HG02840 (cell line): ENCODE results near the gene GPR68.
"Not testable (repeated sequence)": the region's sequence is repeated elsewhere in the genome, so short reads cannot be mapped to it uniquely, and the experiment has no call there.

ENCODE experiments used
- ATAC-seq: cut with Tn5 transposase; IDR thresholded peaks from one replicate; pipeline ENCODE4 v1.9.1; 2021; ENCODE audit warnings: mild to moderate bottlenecking, moderate library complexity, moderate number of reproducible peaks; ENCODE audit not compliant: unreplicated experiment, low FRiP score

The GPR68 gene

DNA sequence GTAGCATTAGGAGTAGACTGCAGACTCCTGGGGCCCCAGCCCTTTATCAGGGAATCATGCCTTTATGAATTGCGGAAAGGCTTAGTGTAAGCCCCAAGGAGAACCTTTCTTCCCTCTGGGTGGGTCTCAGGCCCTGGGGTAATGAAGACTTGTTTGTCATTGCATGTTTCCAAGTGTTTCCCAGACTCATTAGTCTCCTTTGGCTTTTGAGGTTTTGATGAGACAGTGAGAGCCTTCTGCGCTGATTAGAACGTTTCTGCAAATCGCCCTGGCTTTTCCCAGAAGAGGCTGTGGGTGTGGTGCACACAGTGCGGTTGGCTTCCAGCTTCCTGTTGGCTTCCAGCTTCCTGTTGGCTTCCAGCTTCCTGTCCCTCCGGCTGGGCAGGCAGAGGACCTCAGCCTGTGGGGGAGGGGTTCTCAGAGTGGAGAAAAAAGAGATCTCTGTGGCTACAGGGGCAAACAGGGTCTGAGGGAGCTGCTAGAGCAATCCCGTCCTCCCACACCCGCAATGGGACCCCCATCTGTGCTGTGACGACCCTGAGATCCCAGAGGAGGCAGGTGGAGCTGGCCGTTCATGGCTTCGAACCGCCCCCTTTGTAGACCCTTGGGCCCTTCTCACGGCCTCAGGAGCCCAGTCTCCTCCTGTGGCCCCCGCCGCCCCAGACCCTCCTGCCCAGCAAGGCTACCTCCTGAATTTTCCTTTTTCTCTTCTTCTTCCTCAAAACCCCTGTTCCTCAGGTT lies 42.1 kb downstream of the GPR68 start:
- no peak for ATAC-seq

- not testable (repeated sequence) for ATAC-seq
These were observed 43.7 kb downstream of the GPR68 start for GRCh38 chr14:91200802-91201201.

- no peak for ATAC-seq
These were observed 46.9 kb downstream of the GPR68 start for GRCh38 chr14:91197631-91198030.

DNA sequence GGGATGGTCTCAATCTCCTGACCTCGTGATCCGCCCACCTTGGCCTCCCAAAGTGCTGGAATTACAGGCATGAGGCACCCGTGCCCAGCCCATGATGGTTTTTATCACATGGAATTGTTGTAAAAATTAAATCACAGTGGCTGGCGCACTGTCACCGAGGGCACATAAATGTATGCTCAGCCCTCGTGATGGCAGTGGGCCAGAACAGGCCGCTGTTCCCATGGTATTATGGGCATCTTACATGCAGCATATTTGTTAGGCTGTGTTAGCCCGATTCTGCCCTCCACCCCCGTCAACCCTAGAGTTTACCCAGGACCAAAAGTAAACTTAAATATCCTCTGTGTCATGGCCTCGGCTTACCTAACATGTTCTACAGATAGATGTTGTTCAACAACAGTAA lies 48.6 kb downstream of the GPR68 start:
- no peak for ATAC-seq

DNA sequence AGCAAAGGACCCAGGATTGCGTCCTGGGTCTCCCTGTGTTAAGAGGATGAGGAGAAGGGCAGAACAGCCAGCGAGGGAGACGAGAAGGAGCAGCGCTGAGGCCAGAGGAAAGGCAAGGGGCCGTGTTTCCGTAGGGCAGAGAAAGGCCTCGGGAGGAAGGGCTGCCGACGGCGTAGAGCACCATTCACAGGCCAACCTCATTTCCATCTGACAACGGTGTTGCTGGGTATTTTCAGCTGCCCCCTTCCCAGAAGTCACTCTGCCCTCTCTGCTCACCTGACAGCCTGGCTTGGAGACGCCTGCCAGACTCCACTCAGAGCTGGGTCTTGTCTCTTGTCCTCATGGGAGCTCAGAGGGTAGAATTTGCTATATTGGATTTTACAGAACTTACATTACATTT lies 51.4 kb downstream of the GPR68 start:
- ATAC-seq: no peak

- ATAC-seq: no peak
These were observed 53.7 kb downstream of the GPR68 start for GRCh38 chr14:91190853-91191252.

- ATAC-seq: no peak
These were observed 57.2 kb downstream of the GPR68 start for GRCh38 chr14:91187271-91187670.

GRCh38 chr14:91186515-91187066 lies 57.9 kb downstream of the GPR68 start:
- no peak for ATAC-seq

DNA sequence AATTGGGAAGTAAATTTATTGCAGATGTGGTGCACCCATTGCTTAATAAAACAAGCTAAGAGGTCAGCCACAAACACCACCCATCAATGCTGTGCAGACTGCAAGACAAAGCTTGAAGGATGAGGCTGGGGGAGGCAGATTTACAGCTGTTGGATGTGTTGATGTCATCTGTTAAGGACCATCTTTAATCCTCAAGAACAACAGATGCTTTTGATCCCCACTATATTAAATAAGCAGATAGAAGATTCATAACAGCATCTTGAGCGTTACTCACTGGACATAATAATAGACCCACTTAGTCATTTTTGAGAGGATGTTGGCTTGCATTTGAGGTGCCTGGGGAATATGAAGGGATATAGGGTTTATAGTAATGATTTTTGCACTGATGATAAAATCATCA lies 58.8 kb downstream of the GPR68 start:
- no peak for ATAC-seq

GRCh38 chr14:91184559-91184958 lies 59.9 kb downstream of the GPR68 start:
- ATAC-seq: no peak

DNA sequence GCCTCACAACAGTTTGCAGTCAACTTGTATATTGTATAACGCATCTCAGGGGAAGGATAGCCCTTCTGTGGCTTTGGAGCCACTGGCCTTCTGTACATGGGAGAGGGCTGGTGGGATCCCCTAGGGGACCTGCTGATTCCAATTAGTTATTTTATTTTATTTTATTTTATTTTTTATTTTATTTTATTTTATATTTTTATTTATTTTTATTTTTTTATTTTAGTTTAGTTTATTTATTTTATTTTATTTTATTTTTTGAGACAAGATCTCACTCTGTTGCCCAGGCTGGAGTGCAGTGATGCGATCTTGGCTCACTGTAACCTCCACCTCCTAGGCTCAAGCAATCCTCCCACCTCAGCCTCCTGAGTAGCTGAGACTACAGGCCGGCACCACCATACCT lies 61.8 kb downstream of the GPR68 start:
- ATAC-seq: not testable (repeated sequence)
